Measurements from ENCODE around the gene ASPDH.

ASPDH gene

DNA sequence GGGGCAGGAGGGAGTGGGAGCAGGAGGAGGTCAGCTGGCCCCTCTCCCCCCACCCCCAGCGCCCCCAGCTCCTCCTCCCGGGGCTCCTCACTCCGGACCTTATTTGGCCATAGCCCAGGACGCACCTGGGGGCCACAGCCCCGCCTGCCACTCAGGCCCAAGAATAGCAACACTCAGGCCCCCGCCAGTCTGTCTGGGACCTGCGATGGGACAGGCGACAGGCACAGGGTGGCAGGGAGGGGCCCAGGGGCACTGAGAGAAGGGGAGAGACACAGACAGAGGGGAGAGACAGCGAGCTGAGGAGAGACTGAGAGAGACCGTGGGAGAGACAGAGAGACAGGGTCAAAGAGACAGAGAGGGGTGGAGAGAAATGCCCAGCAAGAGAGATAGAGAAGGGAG is 13.0 kb downstream of the ASPDH start:
- no peak for TF ChIP-seq CTCF (IDR thresholded peaks at IDR 0.05; ENCODE audit: low read depth, low read length)
- Histone ChIP-seq H3K36me3 (no peaks in the 10 kb centered on the region), H3K27ac (peak overlapping the region; percentile 94), H3K4me3 (ENCODE audit: low read depth, low read length) (peak overlapping the region; percentile 49), H3K27me3 (ENCODE audit: insufficient read depth, low read depth, severe bottlenecking) (no peaks in the 10 kb centered on the region), H3K9me3 (ENCODE audit: severe bottlenecking) (no peaks in the 10 kb centered on the region)
- DNase-seq, result peak; percentile 72

- H3K36me3 ChIP-seq, result no peaks in the 10 kb centered on the region
- peak; percentile 52; the same call in 1 of the 2 replicates for TF ChIP-seq CTCF (IDR thresholded peaks at IDR 0.05; ENCODE audit: low read depth, low read length)
- H3K9me3 ChIP-seq (ENCODE audit: severe bottlenecking), result no peaks in the 10 kb centered on the region
- no peaks in the 10 kb centered on the region for H3K27me3 ChIP-seq (ENCODE audit: insufficient read depth, low read depth, severe bottlenecking)
- peak overlapping the region; percentile 49 for H3K4me3 ChIP-seq (ENCODE audit: low read depth, low read length)
- peak overlapping the region; percentile 94 for H3K27ac ChIP-seq
- peak; percentile 91 for DNase-seq
Measured at GRCh38 chr19:50500060-50500752, 13.5 kb downstream of the ASPDH start.

DNA sequence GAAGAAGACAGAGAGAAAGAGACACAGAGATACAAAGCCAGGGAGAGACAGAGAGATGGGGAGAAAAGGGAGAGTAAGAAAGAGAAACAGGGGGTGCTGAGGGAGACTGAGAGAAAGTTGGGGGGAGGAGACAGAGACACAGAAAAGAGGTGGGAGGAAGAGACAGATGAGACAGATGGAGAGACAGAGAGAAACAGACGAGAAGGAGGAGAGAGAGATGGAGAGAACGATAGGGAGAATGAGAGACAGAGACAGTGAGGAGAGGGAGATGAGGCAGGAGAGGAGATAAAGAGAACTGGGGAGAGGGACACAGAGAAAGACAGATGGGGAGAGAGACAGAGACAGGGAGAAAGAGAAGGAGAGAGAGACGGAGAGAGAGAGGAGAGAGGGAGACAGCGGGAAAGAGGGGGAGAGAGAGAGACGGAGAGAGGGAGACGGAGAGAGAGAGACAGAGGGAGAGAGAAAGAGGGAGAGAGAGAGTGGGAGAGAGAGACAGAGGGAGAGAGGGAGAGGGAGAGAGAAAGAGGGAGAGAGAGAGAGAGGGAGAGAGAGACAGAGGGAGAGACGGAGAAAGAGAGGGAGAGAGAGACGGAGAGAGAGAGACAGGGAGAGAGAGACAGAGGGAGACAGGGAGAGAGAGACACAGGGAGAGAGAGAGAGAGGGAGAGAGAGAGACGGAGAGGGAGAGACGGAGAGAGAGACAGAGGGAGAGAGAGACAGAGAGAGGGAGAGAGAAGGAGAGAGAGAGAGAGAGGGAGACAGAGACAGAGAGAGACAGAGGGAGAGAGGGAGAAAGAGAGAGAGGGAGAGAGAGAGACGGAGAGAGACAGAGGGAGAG is 15.3 kb downstream of the ASPDH start:
- no peak overlapping the region for H3K4me3 ChIP-seq (ENCODE audit: low read depth, low read length)
- no peaks in the 10 kb centered on the region for H3K9me3 ChIP-seq (ENCODE audit: severe bottlenecking)
- H3K36me3 ChIP-seq, result no peaks in the 10 kb centered on the region
- TF ChIP-seq CTCF (IDR thresholded peaks at IDR 0.05; ENCODE audit: low read depth, low read length), result no peak
- H3K27me3 ChIP-seq (ENCODE audit: insufficient read depth, low read depth, severe bottlenecking), result no peaks in the 10 kb centered on the region
- no peak for DNase-seq
- H3K27ac ChIP-seq, result no peak overlapping the region

- H3K36me3 ChIP-seq, result no peaks in the 10 kb centered on the region
- DNase-seq, result no peak
- H3K27ac ChIP-seq, result peak overlapping the region; percentile 16; the same call in 1 of the 2 replicates
- TF ChIP-seq CTCF (IDR thresholded peaks at IDR 0.05; ENCODE audit: low read depth, low read length), result no peak
- H3K4me3 ChIP-seq (ENCODE audit: low read depth, low read length), result no peak overlapping the region
- H3K9me3 ChIP-seq (ENCODE audit: severe bottlenecking), result no peaks in the 10 kb centered on the region
- no peaks in the 10 kb centered on the region for H3K27me3 ChIP-seq (ENCODE audit: insufficient read depth, low read depth, severe bottlenecking)
Measured at GRCh38 chr19:50497022-50497405, 16.7 kb downstream of the ASPDH start.

DNA sequence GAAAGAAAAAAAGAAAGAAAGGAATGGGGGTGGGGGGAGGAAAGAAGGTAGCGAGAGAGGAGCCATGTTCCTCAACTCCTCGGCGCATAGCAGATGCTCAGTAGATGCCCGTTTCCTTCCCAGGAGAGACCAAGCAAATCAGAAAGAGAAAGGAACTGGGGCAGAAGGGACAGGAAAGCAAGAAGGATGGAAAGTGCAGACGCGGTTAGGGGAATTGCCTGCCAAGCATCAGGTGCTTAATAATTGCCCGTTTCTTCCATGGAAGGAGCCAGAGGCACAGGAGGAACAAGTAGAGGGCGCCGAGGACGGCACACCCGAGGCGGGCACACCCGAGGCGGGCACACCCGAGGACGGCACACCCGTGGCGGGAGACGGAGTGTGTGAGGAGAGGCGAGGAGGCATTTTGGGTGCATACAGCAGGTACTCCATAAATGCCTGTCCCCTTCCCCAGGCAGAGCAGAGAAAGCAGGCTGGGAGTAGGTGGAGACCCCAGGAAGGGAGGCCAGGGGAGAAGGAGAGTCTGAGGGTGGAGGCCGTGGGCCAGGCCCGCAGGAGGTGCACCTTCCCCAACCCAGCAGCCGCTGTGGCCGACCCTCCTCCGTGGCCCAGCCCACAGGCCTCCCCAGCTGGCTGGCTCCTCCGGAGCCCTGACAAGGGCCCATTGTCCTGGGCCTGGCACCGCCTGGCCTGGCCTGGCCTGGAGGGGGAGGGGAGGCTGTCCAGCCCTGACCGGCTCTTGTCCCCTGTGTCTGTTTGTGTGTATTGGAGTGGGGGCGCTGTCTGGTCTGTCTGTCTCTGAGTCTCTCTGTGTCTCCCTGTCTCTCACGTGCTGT is 17.3 kb downstream of the ASPDH start:
- no peaks in the 10 kb centered on the region for H3K27me3 ChIP-seq (ENCODE audit: insufficient read depth, low read depth, severe bottlenecking)
- DNase-seq, result peak; percentile 47
- no peak for TF ChIP-seq CTCF (IDR thresholded peaks at IDR 0.05; ENCODE audit: low read depth, low read length)
- no peak overlapping the region; the same call in 1 of the 2 replicates for H3K27ac ChIP-seq
- H3K36me3 ChIP-seq, result no peaks in the 10 kb centered on the region
- no peak overlapping the region for H3K4me3 ChIP-seq (ENCODE audit: low read depth, low read length)
- no peaks in the 10 kb centered on the region for H3K9me3 ChIP-seq (ENCODE audit: severe bottlenecking)
